Type B pancreatic cell (in vitro differentiated cells): ENCODE results near the gene RAB42. TPM values are rescaled to one million over a fixed set of nuclear protein-coding genes. Genes with fewer than 3 reads are reported as not detected.
"Not testable (repeated sequence)": the region's sequence is repeated elsewhere in the genome, so short reads cannot be mapped to it uniquely, and the experiment has no call there.

Experiments used
- DNase-seq: peaks from one replicate; pipeline ENCODE4 v3.0.0; 2021; ENCODE audit warnings: mixed read lengths; ENCODE audit not compliant: unreplicated experiment; ENCODE audit errors: extremely low spot score
- H3K27ac Mint-ChIP-seq: 2 replicates; pipeline ENCODE4 v1.8.0; 2021; ENCODE audit warnings: mild to moderate bottlenecking, mixed read lengths
- H3K27me3 Mint-ChIP-seq: 2 replicates; pipeline ENCODE4 v1.8.0; 2021; ENCODE audit warnings: mixed read lengths
- H3K36me3 Mint-ChIP-seq: 2 replicates; pipeline ENCODE4 v1.8.0; 2021; ENCODE audit warnings: mixed read lengths
- H3K4me1 Mint-ChIP-seq: one replicate; pipeline ENCODE4 v1.8.0; 2021; ENCODE audit warnings: mixed read lengths; ENCODE audit not compliant: unreplicated experiment
- H3K4me3 Mint-ChIP-seq: 2 replicates; pipeline ENCODE4 v1.8.0; 2021; ENCODE audit warnings: mild to moderate bottlenecking, mixed read lengths
- H3K9me3 Mint-ChIP-seq: 2 replicates; pipeline ENCODE4 v1.8.0; 2021; ENCODE audit warnings: mixed read lengths
- total RNA-seq: library from RNA; stranded (reverse); gene quantifications from 2 replicates; pipeline ENCODE4 v1.2.1, GENCODE V29; 2021; ENCODE audit warnings: low replicate concordance
- TF ChIP-seq, protein P1 (sequence below): fragments of 200-600 bp; sonication (generic); conservative IDR thresholded peaks from 2 replicates; pipeline ENCODE4 v1.5.0; 2021; ENCODE audit warnings: antibody characterized with exemption, mild to moderate bottlenecking

RAB42 gene
- total RNA-seq, 1 donor from 2014 or later, result 2.7 TPM

DNA sequence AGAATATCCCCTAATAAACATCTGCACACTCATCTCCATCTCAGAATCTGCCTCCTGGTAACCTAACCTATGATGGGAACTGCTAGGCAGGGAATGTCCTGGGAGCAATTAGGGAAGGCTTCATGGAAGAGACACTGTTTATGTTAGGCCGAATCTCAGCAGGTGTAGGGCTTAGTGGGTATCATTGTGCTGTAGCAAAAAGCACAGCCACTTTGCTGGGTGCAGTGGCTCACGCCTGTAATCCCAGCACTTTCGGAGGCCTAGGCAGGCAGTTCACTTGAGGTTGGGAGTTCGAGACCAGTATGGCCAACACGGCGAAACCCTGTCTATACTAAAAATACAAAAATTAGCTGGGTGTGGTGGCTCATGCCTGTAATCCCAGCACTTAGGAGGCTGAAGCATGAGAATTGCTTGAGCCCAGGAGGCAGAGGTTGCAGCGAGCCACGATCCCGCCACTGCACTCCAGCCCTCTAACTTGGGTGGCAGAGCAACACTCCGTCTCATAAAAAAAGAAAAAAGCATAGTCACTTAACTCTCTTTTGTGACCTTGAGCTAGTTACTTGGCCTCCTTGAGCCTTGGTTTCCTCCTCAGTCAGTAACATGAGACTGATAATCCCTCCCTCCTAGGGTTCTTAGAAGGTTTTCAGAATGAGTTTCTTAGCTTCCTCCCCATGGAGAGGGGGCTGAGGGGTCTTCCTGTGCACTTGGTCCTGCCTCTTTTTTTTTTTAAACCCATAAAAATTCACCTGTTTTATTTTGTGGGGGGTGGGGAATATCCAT, 3.5 kb downstream of the RAB42 start:
- Mint-ChIP-seq H3K27ac (no peak overlapping the region), H3K27me3 (peaks cover 4% of the 10 kb centered on the region), H3K4me3 (no peak overlapping the region), H3K36me3 (no peaks in the 10 kb centered on the region), H3K4me1 (peaks cover 4% of the 10 kb centered on the region), H3K9me3 (no peaks in the 10 kb centered on the region)
- TF ChIP-seq, protein P1, sequence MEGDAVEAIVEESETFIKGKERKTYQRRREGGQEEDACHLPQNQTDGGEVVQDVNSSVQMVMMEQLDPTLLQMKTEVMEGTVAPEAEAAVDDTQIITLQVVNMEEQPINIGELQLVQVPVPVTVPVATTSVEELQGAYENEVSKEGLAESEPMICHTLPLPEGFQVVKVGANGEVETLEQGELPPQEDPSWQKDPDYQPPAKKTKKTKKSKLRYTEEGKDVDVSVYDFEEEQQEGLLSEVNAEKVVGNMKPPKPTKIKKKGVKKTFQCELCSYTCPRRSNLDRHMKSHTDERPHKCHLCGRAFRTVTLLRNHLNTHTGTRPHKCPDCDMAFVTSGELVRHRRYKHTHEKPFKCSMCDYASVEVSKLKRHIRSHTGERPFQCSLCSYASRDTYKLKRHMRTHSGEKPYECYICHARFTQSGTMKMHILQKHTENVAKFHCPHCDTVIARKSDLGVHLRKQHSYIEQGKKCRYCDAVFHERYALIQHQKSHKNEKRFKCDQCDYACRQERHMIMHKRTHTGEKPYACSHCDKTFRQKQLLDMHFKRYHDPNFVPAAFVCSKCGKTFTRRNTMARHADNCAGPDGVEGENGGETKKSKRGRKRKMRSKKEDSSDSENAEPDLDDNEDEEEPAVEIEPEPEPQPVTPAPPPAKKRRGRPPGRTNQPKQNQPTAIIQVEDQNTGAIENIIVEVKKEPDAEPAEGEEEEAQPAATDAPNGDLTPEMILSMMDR, result no peak
- no peak for DNase-seq

DNA sequence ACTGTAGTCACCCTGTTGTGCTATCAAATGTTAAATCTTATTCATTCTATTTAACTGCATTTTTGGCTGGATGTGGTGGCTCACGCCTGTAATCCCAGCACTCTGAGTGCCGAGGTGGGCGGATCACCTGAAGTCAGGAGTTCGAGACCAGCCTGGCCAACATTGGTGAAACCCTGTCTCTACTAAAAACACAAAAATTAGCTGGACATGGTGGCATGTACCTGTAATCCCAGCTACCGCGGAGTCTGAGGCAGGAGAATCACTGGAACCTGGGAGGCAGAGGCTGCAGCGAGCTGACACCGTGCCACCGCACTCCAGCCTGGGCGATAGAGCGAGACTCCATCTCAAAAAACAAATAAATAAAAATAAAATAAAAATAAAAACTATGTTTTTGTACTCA, 4.2 kb downstream of the RAB42 start:
- not testable (repeated sequence) for H3K27ac Mint-ChIP-seq, H3K9me3 Mint-ChIP-seq, H3K36me3 Mint-ChIP-seq, DNase-seq, H3K4me1 Mint-ChIP-seq, H3K27me3 Mint-ChIP-seq, H3K4me3 Mint-ChIP-seq

DNA sequence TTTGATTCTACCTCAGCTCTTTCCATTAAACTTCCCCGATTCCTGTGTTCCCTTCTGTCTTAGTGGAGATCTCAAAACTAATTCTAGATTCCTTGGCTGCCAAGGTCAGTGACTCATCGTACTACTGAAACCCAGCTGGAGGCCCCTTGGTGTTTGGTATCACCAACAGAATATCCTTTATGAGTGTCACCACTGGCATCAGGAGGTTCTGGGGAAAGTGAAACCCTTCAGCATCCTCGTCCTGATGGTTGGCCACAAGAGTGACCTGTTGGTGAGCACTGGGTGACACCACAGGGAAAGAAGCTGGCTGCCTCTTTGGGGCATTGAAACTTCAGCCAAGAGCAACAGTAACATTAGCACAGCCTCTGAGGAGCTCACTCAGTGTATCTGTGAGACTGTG, 9.6 kb downstream of the RAB42 start:
- Mint-ChIP-seq H3K4me1 (peaks cover 4% of the 10 kb centered on the region), H3K4me3 (no peak overlapping the region), H3K9me3 (no peaks in the 10 kb centered on the region), H3K27ac (peak overlapping the region; percentile 72), H3K27me3 (no peaks in the 10 kb centered on the region), H3K36me3 (peaks cover 8% of the 10 kb centered on the region)
- DNase-seq, result no peak
- TF ChIP-seq, protein P1, result no peak

DNA sequence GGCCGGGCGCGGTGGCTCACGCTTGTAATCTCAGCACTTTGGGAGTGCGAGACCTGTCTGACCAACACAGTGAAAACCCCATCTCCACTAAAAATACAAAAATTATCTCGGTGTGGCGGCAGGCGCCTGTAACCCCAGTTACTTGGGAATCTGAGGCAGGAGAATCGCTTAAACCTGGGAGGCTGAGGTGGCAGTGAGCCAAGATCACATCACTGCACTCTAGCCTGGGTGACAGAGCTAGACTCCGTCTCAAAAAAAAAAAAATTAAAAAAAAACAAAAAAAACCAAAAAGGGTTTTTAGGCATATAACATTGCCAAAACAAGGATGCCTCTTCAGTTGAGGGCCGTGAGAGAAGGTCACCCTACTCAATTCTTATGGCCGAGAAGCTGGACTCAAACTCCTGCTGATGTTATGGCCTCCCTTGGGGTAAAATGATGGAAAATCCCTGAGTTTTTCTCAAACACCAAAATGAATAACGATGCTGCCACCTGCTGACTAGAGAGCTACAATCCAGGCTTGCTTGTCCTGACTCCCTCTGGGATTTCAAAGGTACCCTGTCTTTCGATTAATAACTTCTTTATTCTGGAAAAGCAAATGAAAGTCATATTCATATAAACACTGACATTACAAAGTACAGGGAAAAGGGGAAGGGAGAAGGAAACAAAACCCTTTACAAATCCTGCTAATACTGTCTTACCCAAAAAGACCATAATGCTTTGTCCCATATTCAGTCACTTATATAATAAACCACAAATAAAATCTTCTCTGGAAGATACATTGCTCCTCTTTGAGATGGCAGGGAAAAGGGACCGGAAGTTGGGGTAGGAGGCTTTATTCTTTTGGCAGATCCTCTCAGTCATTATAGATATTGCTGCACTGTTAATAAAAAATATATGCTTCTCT, 10.7 kb downstream of the RAB42 start:
- H3K27ac Mint-ChIP-seq, result peak overlapping the region; percentile 10
- TF ChIP-seq, protein P1, result peak; percentile 82
- H3K36me3 Mint-ChIP-seq, result peaks cover 8% of the 10 kb centered on the region
- H3K4me1 Mint-ChIP-seq, result peaks cover 4% of the 10 kb centered on the region
- DNase-seq, result no peak
- no peaks in the 10 kb centered on the region for H3K9me3 Mint-ChIP-seq
- H3K4me3 Mint-ChIP-seq, result no peak overlapping the region
- H3K27me3 Mint-ChIP-seq, result no peaks in the 10 kb centered on the region

DNA sequence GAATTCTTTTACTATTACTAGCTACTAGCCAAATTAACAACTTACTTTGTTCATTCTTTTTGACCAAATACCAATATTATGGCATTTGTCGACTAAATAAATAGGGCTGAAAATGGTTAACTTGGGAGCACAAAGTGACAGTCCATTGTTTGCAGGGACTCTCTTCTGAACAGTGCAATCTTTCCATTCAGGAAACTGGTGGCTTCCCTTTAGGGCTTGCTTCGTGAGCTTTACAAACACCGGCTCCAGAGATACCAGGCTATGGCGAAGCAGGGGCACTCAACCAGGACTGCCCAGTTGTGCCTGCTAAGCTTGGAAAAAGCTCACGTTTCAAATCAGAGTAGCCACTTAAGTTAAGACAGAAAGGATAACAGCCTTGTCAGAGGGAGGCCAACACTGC, 12.3 kb downstream of the RAB42 start:
- DNase-seq, result no peak
- no peaks in the 10 kb centered on the region for H3K9me3 Mint-ChIP-seq
- peaks cover 4% of the 10 kb centered on the region for H3K4me1 Mint-ChIP-seq
- no peak overlapping the region for H3K4me3 Mint-ChIP-seq
- no peaks in the 10 kb centered on the region for H3K27me3 Mint-ChIP-seq
- TF ChIP-seq, protein P1, result no peak
- H3K36me3 Mint-ChIP-seq, result peaks cover 8% of the 10 kb centered on the region
- H3K27ac Mint-ChIP-seq, result no peak overlapping the region

DNA sequence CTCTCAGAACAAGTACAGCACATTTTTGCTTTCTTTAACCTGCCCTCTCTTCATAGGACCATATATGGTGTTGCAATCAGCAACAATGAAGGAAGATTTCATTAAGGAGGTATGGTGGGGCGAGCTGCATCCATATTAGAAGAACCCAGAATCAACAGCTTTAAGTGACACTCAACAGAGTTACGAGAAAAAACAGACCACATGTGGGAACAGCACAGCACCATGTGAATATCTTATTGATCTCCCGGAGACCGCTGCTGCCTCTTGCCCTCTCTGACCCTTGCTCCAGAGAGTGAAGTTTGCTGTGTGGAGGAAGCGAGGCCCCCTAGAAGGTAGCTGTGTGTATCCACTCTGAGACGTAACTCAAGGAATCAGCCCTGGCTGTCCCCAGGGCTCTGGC, 12.9 kb downstream of the RAB42 start:
- DNase-seq, result no peak
- Mint-ChIP-seq H3K27ac (no peak overlapping the region), H3K9me3 (no peaks in the 10 kb centered on the region), H3K27me3 (no peaks in the 10 kb centered on the region), H3K4me3 (no peak overlapping the region), H3K36me3 (peaks cover 8% of the 10 kb centered on the region), H3K4me1 (peaks cover 4% of the 10 kb centered on the region)
- TF ChIP-seq, protein P1, result no peak
